Hepatocyte (in vitro differentiated cells): ENCODE data around the gene MX2. TPM values are rescaled to one million over a fixed set of nuclear protein-coding genes. Genes with fewer than 3 reads are reported as not detected.
A peak's percentile ranks its signal among the peaks of the same experiment; 100 is the strongest.
"Not testable (repeated sequence)": the region's sequence is repeated elsewhere in the genome, so short reads cannot be mapped to it uniquely, and the experiment has no call there.

Experiments
- DNase-seq: peaks from one replicate; pipeline ENCODE4 v3.0.0-alpha.2; 2016; ENCODE audit warnings: low spot score
- H2AFZ ChIP-seq: fragments of 200-600 bp; sonication (generic); 2 replicates; pipeline ENCODE4 v1.6.0; 2016; ENCODE audit warnings: antibody characterized with exemption, mild to moderate bottlenecking
- H3K27ac ChIP-seq: fragments of 200-600 bp; sonication (generic); 2 replicates; pipeline ENCODE4 v1.5.1; 2016; ENCODE audit warnings: mild to moderate bottlenecking
- H3K27me3 ChIP-seq: fragments of 200-600 bp; sonication (generic); 2 replicates; pipeline ENCODE4 v1.6.1; 2016
- H3K36me3 ChIP-seq: fragments of 200-600 bp; sonication (generic); replicated peaks from 2 replicates; pipeline ENCODE4 v1.5.1; 2016; ENCODE audit warnings: low read depth; ENCODE audit not compliant: insufficient read depth
- H3K4me1 ChIP-seq: fragments of 200-600 bp; sonication (generic); 2 replicates; pipeline ENCODE4 v1.5.1; 2016; ENCODE audit warnings: mild to moderate bottlenecking, moderate library complexity; ENCODE audit not compliant: insufficient read depth
- H3K4me2 ChIP-seq: fragments of 200-600 bp; sonication (generic); 2 replicates; pipeline ENCODE4 v1.6.0; 2016
- H3K4me3 ChIP-seq: fragments of 200-600 bp; sonication (generic); 2 replicates; pipeline ENCODE4 v1.5.1; 2016; ENCODE audit warnings: mild to moderate bottlenecking
- H3K79me2 ChIP-seq: fragments of 200-600 bp; sonication (generic); 2 replicates; pipeline ENCODE4 v1.6.0; 2017; ENCODE audit warnings: mild to moderate bottlenecking
- H3K9me2 ChIP-seq: fragments of 200-600 bp; sonication (generic); replicated peaks from 2 replicates; pipeline ENCODE4 v1.6.0; 2017; ENCODE audit warnings: mild to moderate bottlenecking; ENCODE audit not compliant: insufficient read depth
- H3K9me3 ChIP-seq: fragments of 200-600 bp; sonication (generic); 2 replicates; pipeline ENCODE4 v1.5.1; 2016; ENCODE audit warnings: low read depth, mild to moderate bottlenecking
- H4K20me1 ChIP-seq: fragments of 200-600 bp; sonication (generic); 2 replicates; pipeline ENCODE4 v1.6.0; 2016; ENCODE audit warnings: mild to moderate bottlenecking; ENCODE audit not compliant: insufficient read depth, poor library complexity, severe bottlenecking
- CTCF ChIP-seq: fragments of 200-600 bp; sonication (generic); IDR thresholded peaks from 2 replicates; pipeline ENCODE4 v1.5.1; 2016; ENCODE audit warnings: antibody characterized with exemption, mild to moderate bottlenecking; ENCODE audit not compliant: poor library complexity
- EZH2 ChIP-seq: fragments of 200-600 bp; sonication (generic); IDR thresholded peaks from 2 replicates; pipeline ENCODE4 v1.6.1; 2016; ENCODE audit warnings: antibody characterized with exemption, mild to moderate bottlenecking, borderline replicate concordance
- EZH2phosphoT487 ChIP-seq: fragments of 200-600 bp; sonication (generic); IDR thresholded peaks from one replicate; pipeline ENCODE4 v1.6.1; 2018; ENCODE audit warnings: antibody characterized with exemption, mild to moderate bottlenecking, low read depth, moderate library complexity; ENCODE audit not compliant: unreplicated experiment, severe bottlenecking
- WGBS: methylation state at CpG from one replicate; pipeline ENCODE4 v1.1.6; 2016; ENCODE audit warnings: low lambda C conversion rate; ENCODE audit errors: missing lambda C conversion rate; 5-methylcytosine and 5-hydroxymethylcytosine counted together
- polyA plus RNA-seq: library from polyadenylated mRNA; unstranded; fragments of >200 nt; fragmentation: Nextera tagmentation; extraction: Ambion mirVana; gene quantifications from 2 replicates; pipeline ENCODE4 v1.2.1, GENCODE V29; 2016
- total RNA-seq: library from RNA; depleted of rRNA; stranded (reverse); fragments of >200 nt; gene quantifications from 2 replicates; pipeline ENCODE4 v1.2.3, GENCODE V29; 2014

The MX2 gene
- total and polyA plus RNA-seq, 2 experiments from 2014 or later = 1.1 to 2.6 TPM

- H4K20me1 ChIP-seq = no peaks in the 10 kb centered on the region
- no peaks in the 10 kb centered on the region for H3K9me3 ChIP-seq
- H3K27ac ChIP-seq = peak overlapping the region; percentile 99
- peak overlapping the region; percentile 70 for H3K4me3 ChIP-seq
- TF ChIP-seq EZH2 = no peak
- TF ChIP-seq CTCF = no peak
- no peak for TF ChIP-seq EZH2phosphoT487
- peaks cover 10% of the 10 kb centered on the region for H3K4me1 ChIP-seq
- peak; percentile 92 for DNase-seq
- H3K9me2 ChIP-seq = no peaks in the 10 kb centered on the region
- H3K36me3 ChIP-seq = no peaks in the 10 kb centered on the region
- peak overlapping the region; percentile 97 for H3K4me2 ChIP-seq
- peak overlapping the region; percentile 90 for H2AFZ ChIP-seq
- WGBS = 19% methylated on average over 30 of the region's 54 CpGs
- no peaks in the 10 kb centered on the region for H3K79me2 ChIP-seq
- H3K27me3 ChIP-seq = no peaks in the 10 kb centered on the region
Measured at GRCh38 chr21:41419921-41420862, 58.4 kb downstream of the MX2 start.

GRCh38 chr21:41420998-41421397 lies 59.2 kb downstream of the MX2 start:
- H3K79me2 ChIP-seq, DNase-seq, H3K4me3 ChIP-seq, H3K9me2 ChIP-seq, H4K20me1 ChIP-seq, H3K27me3 ChIP-seq, H3K36me3 ChIP-seq, H3K9me3 ChIP-seq: not testable (repeated sequence)
- Histone ChIP-seq H3K4me2 (peak overlapping the region; percentile 97), H2AFZ (peak overlapping the region; percentile 90), H3K4me1 (peaks cover 14% of the 10 kb centered on the region), H3K27ac (peak overlapping the region; percentile 99)
- WGBS = 33% methylated on average over 7 of the region's 8 CpGs

- Histone ChIP-seq H4K20me1 (no peaks in the 10 kb centered on the region), H3K9me3 (no peaks in the 10 kb centered on the region), H2AFZ (no peak overlapping the region), H3K27ac (no peak overlapping the region), H3K9me2 (no peaks in the 10 kb centered on the region), H3K4me1 (peaks cover 14% of the 10 kb centered on the region), H3K4me2 (no peak overlapping the region), H3K27me3 (no peaks in the 10 kb centered on the region), H3K4me3 (no peak overlapping the region), H3K79me2 (no peaks in the 10 kb centered on the region), H3K36me3 (no peaks in the 10 kb centered on the region)
- WGBS = 96% methylated on average over 19 of the region's 19 CpGs
- no peak for DNase-seq
- TF ChIP-seq CTCF = no peak
Measured at GRCh38 chr21:41422546-41423304, 60.9 kb downstream of the MX2 start.

- WGBS = 83% methylated on average over 5 of the region's 5 CpGs
- not testable (repeated sequence) for H3K27ac ChIP-seq, H3K36me3 ChIP-seq, H4K20me1 ChIP-seq, H2AFZ ChIP-seq, H3K4me2 ChIP-seq, DNase-seq, H3K9me3 ChIP-seq, H3K4me3 ChIP-seq, H3K27me3 ChIP-seq, H3K9me2 ChIP-seq, H3K79me2 ChIP-seq
- H3K4me1 ChIP-seq = peaks cover 14% of the 10 kb centered on the region
Measured at GRCh38 chr21:41423305-41423636, 61.4 kb downstream of the MX2 start.
